ENCODE measurements around the gene CWC15. TPM values are rescaled to one million over a fixed set of nuclear protein-coding genes. Genes with fewer than 3 reads are reported as not detected.

Gene CWC15
- total and polyA plus RNA-seq, 2 of the 13 experiments (the other 11 are each of a cell fraction or from before 2014, with no cell fraction given): 27.6 to 61.2 TPM

DNA sequence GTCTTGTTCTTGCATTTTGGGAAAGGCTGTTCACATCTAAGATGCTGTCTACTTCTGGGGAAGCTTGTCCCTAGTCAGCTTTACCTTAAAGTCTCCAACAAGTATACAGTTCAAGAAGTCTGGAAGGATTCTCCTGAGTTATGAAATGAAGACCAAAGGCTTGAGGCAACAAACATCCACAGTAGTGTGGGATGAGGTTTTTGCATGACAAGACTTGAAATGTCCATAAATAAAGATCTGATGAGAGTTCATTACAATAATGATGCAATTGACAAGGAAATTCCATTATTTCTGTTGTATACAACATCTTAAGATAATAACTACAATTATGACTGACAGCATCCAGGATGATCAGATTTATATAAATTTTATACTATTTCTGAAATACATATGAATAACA, 30.4 kb upstream of the CWC15 start:
- no peak for FAIRE-seq
- no TSS peak for BruUV-seq (replicated peaks)

DNA sequence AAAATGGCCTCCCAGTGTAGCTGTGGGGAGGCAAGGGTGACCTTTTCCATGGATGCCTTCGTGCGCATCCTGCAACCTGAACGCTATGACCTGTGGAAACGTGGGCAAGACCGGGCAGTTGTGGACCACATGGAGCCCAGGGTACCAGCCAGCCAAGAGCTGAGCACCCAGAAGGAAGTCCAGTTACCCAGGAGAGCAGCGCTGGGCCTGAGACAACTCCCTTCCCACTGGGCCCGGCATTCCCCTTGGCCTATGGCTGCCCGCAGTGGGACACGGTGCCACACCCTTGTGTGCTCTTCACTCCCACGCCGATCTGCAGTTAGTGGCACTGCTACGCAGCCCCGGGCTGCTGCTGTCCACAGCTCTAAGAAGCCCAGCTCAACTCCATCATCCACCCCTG, 24.9 kb upstream of the CWC15 start:
- Histone ChIP-seq H3K4me2 (ENCODE audit: low read depth, low read length) (no peak overlapping the region), H4K20me1 (ENCODE audit: insufficient read depth, low read length) (no peaks in the 10 kb centered on the region), H3K4me1 (ENCODE audit: insufficient read depth, low read length) (no peaks in the 10 kb centered on the region), H3K27me3 (ENCODE audit: control insufficient read depth in 1 of 2, insufficient read depth in 2 of 2, low read length in 2 of 2) (no peaks in the 10 kb centered on the region), H3K27ac (ENCODE audit: extremely low read length, insufficient read depth, low read length) (no peak overlapping the region), H3K9ac (ENCODE audit: insufficient read depth, low read depth, low read length) (no peak overlapping the region), H3K79me2 (ENCODE audit: insufficient read depth, low read length) (no peaks in the 10 kb centered on the region), H2AFZ (ENCODE audit: low read length) (no peak overlapping the region), H3K4me3 (replicated peaks in 1 of 3; ENCODE audit: insufficient read depth in 1 of 3, low read depth in 2 of 3, low read length in 3 of 3) (no peak overlapping the region), H3K36me3 (replicated peaks in 1 of 2; ENCODE audit: control insufficient read depth in 1 of 2, insufficient read depth in 2 of 2, low read length in 2 of 2) (no peaks in the 10 kb centered on the region), H3K9me3 (ENCODE audit: low read length) (no peaks in the 10 kb centered on the region)
- CTCF ChIA-PET (ENCODE audit: low intra/inter-chr PET ratio, low total read pairs): no interaction called here
- FAIRE-seq (no peak), ATAC-seq (no peak), DNase-seq (ENCODE audit: low spot score) (no peak)
- POLR2A ChIA-PET: no interaction called here
- in situ Hi-C loops (cut with HindIII; ENCODE audit: extremely low pct_ligation_motif_present, low pct_unique_long_range_greater_than_20kb) (no loop called here), intact Hi-C loops (cut with micrococcal nuclease; ENCODE audit: unreplicated experiment) (no loop called here)
- WGBS (ENCODE audit: low lambda C conversion rate): 88% methylated on average over 13 of the region's 13 CpGs
- no TSS peak for BruUV-seq (replicated peaks)
- TF ChIP-seq SMARCC2 (IDR thresholded peaks at IDR 0.05) (no peak), ZNF574 (CRISPR knock-in tag; IDR thresholded peaks at IDR 0.05) (no peak), ZNF75D (CRISPR knock-in tag; IDR thresholded peaks at IDR 0.05; ENCODE audit: borderline replicate concordance) (no peak), ZKSCAN8 (CRISPR knock-in tag; IDR thresholded peaks at IDR 0.05; ENCODE audit: borderline replicate concordance) (no peak), ISL2 (CRISPR knock-in tag; IDR thresholded peaks at IDR 0.05) (no peak), JUN (CRISPR knock-in tag; IDR thresholded peaks at IDR 0.05) (no peak), BCLAF1 (IDR thresholded peaks at IDR 0.05) (no peak), NFE2L2 (IDR thresholded peaks at IDR 0.05; ENCODE audit: low read length) (no peak)
- TF ChIP-seq, protein P1, sequence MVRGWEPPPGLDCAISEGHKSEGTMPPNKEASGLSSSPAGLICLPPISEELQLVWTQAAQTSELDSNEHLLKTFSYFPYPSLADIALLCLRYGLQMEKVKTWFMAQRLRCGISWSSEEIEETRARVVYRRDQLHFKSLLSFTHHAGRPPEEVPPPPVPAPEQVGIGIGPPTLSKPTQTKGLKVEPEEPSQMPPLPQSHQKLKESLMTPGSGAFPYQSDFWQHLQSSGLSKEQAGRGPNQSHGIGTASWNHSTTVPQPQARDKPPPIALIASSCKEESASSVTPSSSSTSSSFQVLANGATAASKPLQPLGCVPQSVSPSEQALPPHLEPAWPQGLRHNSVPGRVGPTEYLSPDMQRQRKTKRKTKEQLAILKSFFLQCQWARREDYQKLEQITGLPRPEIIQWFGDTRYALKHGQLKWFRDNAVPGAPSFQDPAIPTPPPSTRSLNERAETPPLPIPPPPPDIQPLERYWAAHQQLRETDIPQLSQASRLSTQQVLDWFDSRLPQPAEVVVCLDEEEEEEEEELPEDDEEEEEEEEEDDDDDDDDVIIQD (CRISPR knock-in tag; IDR thresholded peaks at IDR 0.05; ENCODE audit: low read depth): no peak

More for the DNA sequence above, 30.4 kb upstream of the CWC15 start:
- ChIA-PET CTCF (ENCODE audit: low intra/inter-chr PET ratio, low total read pairs) (no interaction called here), POLR2A (no interaction called here)
- in situ Hi-C loops (cut with HindIII; ENCODE audit: extremely low pct_ligation_motif_present, low pct_unique_long_range_greater_than_20kb): no loop called here
- H3K9me3 ChIP-seq (ENCODE audit: low read length): no peaks in the 10 kb centered on the region
- intact Hi-C loops (cut with micrococcal nuclease; ENCODE audit: unreplicated experiment): no loop called here
- H3K4me3 ChIP-seq (replicated peaks in 1 of 3; ENCODE audit: insufficient read depth in 1 of 3, low read depth in 2 of 3, low read length in 3 of 3): no peak overlapping the region
- ATAC-seq: no peak
- H4K20me1 ChIP-seq (ENCODE audit: insufficient read depth, low read length): no peaks in the 10 kb centered on the region
- H3K9ac ChIP-seq (ENCODE audit: insufficient read depth, low read depth, low read length): no peak overlapping the region
- no peaks in the 10 kb centered on the region for H3K36me3 ChIP-seq (replicated peaks in 1 of 2; ENCODE audit: control insufficient read depth in 1 of 2, insufficient read depth in 2 of 2, low read length in 2 of 2)
- H3K27ac ChIP-seq (ENCODE audit: extremely low read length, insufficient read depth, low read length): no peak overlapping the region
- no peak for TF ChIP-seq MXD4 (CRISPR knock-in tag; IDR thresholded peaks at IDR 0.05)
- TF ChIP-seq RBM22 (optimal IDR thresholded peaks at IDR 0.05; ENCODE audit: low read length): no peak
- no peak for TF ChIP-seq ZNF703 (CRISPR knock-in tag; IDR thresholded peaks at IDR 0.05; ENCODE audit: borderline replicate concordance)
- TF ChIP-seq TOE1 (CRISPR knock-in tag; IDR thresholded peaks at IDR 0.05): no peak
- no peak for TF ChIP-seq REXO4 (CRISPR knock-in tag; IDR thresholded peaks at IDR 0.05; ENCODE audit: borderline replicate concordance)
- TF ChIP-seq ZC3H13 (CRISPR knock-in tag; IDR thresholded peaks at IDR 0.05): no peak
- no peak for DNase-seq (ENCODE audit: low spot score)
- H3K27me3 ChIP-seq (ENCODE audit: control insufficient read depth in 1 of 2, insufficient read depth in 2 of 2, low read length in 2 of 2): no peaks in the 10 kb centered on the region
- H3K4me1 ChIP-seq (ENCODE audit: insufficient read depth, low read length): no peaks in the 10 kb centered on the region
- H3K4me2 ChIP-seq (ENCODE audit: low read depth, low read length): no peak overlapping the region
- no peaks in the 10 kb centered on the region for H3K79me2 ChIP-seq (ENCODE audit: insufficient read depth, low read length)
- no peak overlapping the region for H2AFZ ChIP-seq (ENCODE audit: low read length)
